ENCODE data around the gene RFC3.
"Not testable (repeated sequence)": the region's sequence is repeated elsewhere in the genome, so short reads cannot be mapped to it uniquely, and the experiment has no call there.

Gene RFC3

GRCh38 chr13:33806470-33807248 lies 11.3 kb upstream of the RFC3 start:
- H3K4me1 ChIP-seq (ENCODE audit: insufficient read depth, low read length, poor library complexity, severe bottlenecking) = no peaks in the 10 kb centered on the region

GRCh38 chr13:33812829-33813228 lies 5.1 kb upstream of the RFC3 start:
- not testable (repeated sequence) for H3K36me3 ChIP-seq (ENCODE audit: insufficient read depth, low read length); H3F3A ChIP-seq (ENCODE audit: low read depth); H3K9me3 ChIP-seq (ENCODE audit: insufficient read depth, low read depth, low read length); H3K4me2 ChIP-seq (ENCODE audit: low read depth, low read length, poor library complexity, severe bottlenecking); H2AFZ ChIP-seq (ENCODE audit: low read length); H3K4me1 ChIP-seq (ENCODE audit: insufficient read depth, low read length, poor library complexity, severe bottlenecking); H3K79me2 ChIP-seq (ENCODE audit: insufficient read depth, low read length); H3K9me2 ChIP-seq (replicated peaks; ENCODE audit: low read depth, low read length); H4K20me1 ChIP-seq (ENCODE audit: insufficient read depth, low read length, poor library complexity, severe bottlenecking); H3K9ac ChIP-seq (ENCODE audit: low read depth, low read length, poor library complexity, severe bottlenecking); H3K4me3 ChIP-seq (ENCODE audit: low read length, poor library complexity, severe bottlenecking)
- peaks cover 37% of the 10 kb centered on the region for H3K27me3 ChIP-seq (ENCODE audit: insufficient read depth, low read length, poor library complexity, severe bottlenecking)

More at GRCh38 chr13:33806470-33807248, 11.3 kb upstream of the RFC3 start:
- Histone ChIP-seq H3K27me3 (ENCODE audit: insufficient read depth, low read length, poor library complexity, severe bottlenecking) (peaks cover 19% of the 10 kb centered on the region), H3K9me2 (replicated peaks; ENCODE audit: low read depth, low read length) (no peaks in the 10 kb centered on the region), H3K9ac (ENCODE audit: low read depth, low read length, poor library complexity, severe bottlenecking) (no peak overlapping the region), H3K4me2 (ENCODE audit: low read depth, low read length, poor library complexity, severe bottlenecking) (no peak overlapping the region), H3K36me3 (ENCODE audit: insufficient read depth, low read length) (no peaks in the 10 kb centered on the region), H3K4me3 (ENCODE audit: low read length, poor library complexity, severe bottlenecking) (no peak overlapping the region), H3K9me3 (ENCODE audit: insufficient read depth, low read depth, low read length) (no peaks in the 10 kb centered on the region), H2AFZ (ENCODE audit: low read length) (no peak overlapping the region), H3K79me2 (ENCODE audit: insufficient read depth, low read length) (no peaks in the 10 kb centered on the region), H3F3A (ENCODE audit: low read depth) (no peaks in the 10 kb centered on the region), H4K20me1 (ENCODE audit: insufficient read depth, low read length, poor library complexity, severe bottlenecking) (no peaks in the 10 kb centered on the region)
- no peak for TF ChIP-seq EZH2phosphoT487 (IDR thresholded peaks at IDR 0.05; ENCODE audit: borderline replicate concordance)
- TF ChIP-seq CTCF (conservative IDR thresholded peaks at IDR 0.05; ENCODE audit: low read length) = no peak

GRCh38 chr13:33815011-33815550 lies 2.9 kb upstream of the RFC3 start:
- Histone ChIP-seq H4K20me1 (ENCODE audit: insufficient read depth, low read length, poor library complexity, severe bottlenecking) (peaks cover 11% of the 10 kb centered on the region), H3K9me3 (ENCODE audit: insufficient read depth, low read depth, low read length) (no peaks in the 10 kb centered on the region), H3K4me2 (ENCODE audit: low read depth, low read length, poor library complexity, severe bottlenecking) (no peak overlapping the region), H3K36me3 (ENCODE audit: insufficient read depth, low read length) (no peaks in the 10 kb centered on the region), H2AFZ (ENCODE audit: low read length) (no peak overlapping the region), H3K4me3 (ENCODE audit: low read length, poor library complexity, severe bottlenecking) (no peak overlapping the region), H3F3A (ENCODE audit: low read depth) (no peaks in the 10 kb centered on the region), H3K9me2 (replicated peaks; ENCODE audit: low read depth, low read length) (no peaks in the 10 kb centered on the region), H3K79me2 (ENCODE audit: insufficient read depth, low read length) (peaks cover 21% of the 10 kb centered on the region), H3K27me3 (ENCODE audit: insufficient read depth, low read length, poor library complexity, severe bottlenecking) (peaks cover 27% of the 10 kb centered on the region), H3K4me1 (ENCODE audit: insufficient read depth, low read length, poor library complexity, severe bottlenecking) (peaks cover 9% of the 10 kb centered on the region), H3K9ac (ENCODE audit: low read depth, low read length, poor library complexity, severe bottlenecking) (no peak overlapping the region)
- TF ChIP-seq EZH2phosphoT487 (IDR thresholded peaks at IDR 0.05; ENCODE audit: borderline replicate concordance) (no peak), CTCF (conservative IDR thresholded peaks at IDR 0.05; ENCODE audit: low read length) (no peak)

All from Loucy (cell line).